IMR-90 (cell line): Measurements from ENCODE around the gene CD44. TPM values are rescaled to one million over a fixed set of nuclear protein-coding genes. Genes with fewer than 3 reads are reported as not detected.

Experiments
- ATAC-seq: fragments of 200-7000 bp; cut with Tn5 transposase; 2 replicates; pipeline ENCODE4 v1.9.1; 2020; ENCODE audit warnings: low read depth, mild to moderate bottlenecking, moderate library complexity
- BruUV-seq: library from RNA; stranded (reverse); fragments of 400-500 nt; replicated peaks from 2 replicates; lab custom pipeline; 2021; lab: Mats Ljungman, UMichigan
- CTCF ChIA-PET: fragments of 300-600 bp; formaldehyde crosslinking; extraction: SDS; loops from one replicate; lab custom pipeline; 2021; ENCODE audit warnings: antibody characterized with exemption; lab: Yijun Ruan, JAX
- POLR2A ChIA-PET: fragments of 300-600 bp; sonication (Branson Sonifier 250); formaldehyde crosslinking; loops from one replicate; lab custom pipeline; 2022; ENCODE audit warnings: antibody characterized with exemption; ENCODE audit not compliant: unreplicated experiment; lab: Charles Lee
- DNase-seq: peaks from one replicate; pipeline ENCODE4 v3.0.0; 2013
- H2AFZ ChIP-seq: replicated peaks from 2 replicates; pipeline ENCODE3; 2013; ENCODE audit warnings: low read length, mild to moderate bottlenecking; ENCODE audit not compliant: poor library complexity
- H2AK5ac ChIP-seq: 2 replicates; pipeline ENCODE4 v1.6.1; 2013; ENCODE audit warnings: low read depth, low read length, inconsistent platforms
- H2AK9ac ChIP-seq: replicated peaks from 2 replicates; pipeline ENCODE3; 2013; ENCODE audit warnings: mild to moderate bottlenecking, low read depth, low read length, moderate library complexity; ENCODE audit not compliant: poor library complexity
- H2BK120ac ChIP-seq: 2 replicates; pipeline ENCODE4 v1.6.1; 2013; ENCODE audit warnings: low read depth, low read length, inconsistent platforms
- H2BK15ac ChIP-seq: 3 replicates; pipeline ENCODE4 v1.6.1; 2013; ENCODE audit warnings: low read depth, low read length, inconsistent platforms
- H2BK20ac ChIP-seq: 2 replicates; pipeline ENCODE4 v1.6.1; 2013; ENCODE audit warnings: low read depth, mild to moderate bottlenecking, inconsistent platforms, low read length, moderate library complexity
- H2BK5ac ChIP-seq: 2 replicates; pipeline ENCODE4 v1.6.1; 2013; ENCODE audit warnings: mild to moderate bottlenecking, low read depth, low read length, inconsistent platforms; ENCODE audit not compliant: poor library complexity, severe bottlenecking
- H3K14ac ChIP-seq: replicated peaks from 2 replicates; pipeline ENCODE4 v1.6.1; 2013; ENCODE audit warnings: low read depth, low read length, inconsistent platforms
- H3K18ac ChIP-seq: 2 replicates; pipeline ENCODE4 v1.6.1; 2013; ENCODE audit warnings: low read depth, low read length, control low read depth
- H3K23ac ChIP-seq: 2 replicates; pipeline ENCODE4 v1.6.1; 2013; ENCODE audit warnings: low read depth, low read length, inconsistent platforms
- H3K27ac ChIP-seq: 2 replicates; pipeline ENCODE4 v1.5.1; 2013; ENCODE audit warnings: mild to moderate bottlenecking, control low read depth, low read length; ENCODE audit not compliant: insufficient read depth
- H3K27me3 ChIP-seq: 2 replicates; pipeline ENCODE4 v1.6.1; 2013; ENCODE audit warnings: low read length; ENCODE audit not compliant: control insufficient read depth, insufficient read depth
- H3K36me3 ChIP-seq: 2 replicates; pipeline ENCODE4 v1.6.1; 2013; ENCODE audit warnings: low read length, mixed read lengths; ENCODE audit not compliant: control insufficient read depth, insufficient read depth
- H3K4ac ChIP-seq: 2 replicates; pipeline ENCODE4 v1.6.1; 2013; ENCODE audit warnings: low read depth, low read length, inconsistent platforms
- H3K4me1 ChIP-seq: 2 replicates; pipeline ENCODE4 v1.6.1; 2013; ENCODE audit warnings: low read length, mixed read lengths; ENCODE audit not compliant: control insufficient read depth, insufficient read depth
- H3K4me2 ChIP-seq: 2 replicates; pipeline ENCODE4 v1.6.1; 2013; ENCODE audit warnings: low read depth, mild to moderate bottlenecking, control low read depth, low read length, moderate library complexity
- H3K4me3 ChIP-seq: 2 replicates; pipeline ENCODE4 v1.5.1; 2013; ENCODE audit warnings: low read depth, mild to moderate bottlenecking, control low read depth, low read length, moderate library complexity; ENCODE audit not compliant: insufficient read depth
- H3K56ac ChIP-seq: 2 replicates; pipeline ENCODE4 v1.6.1; 2013; ENCODE audit warnings: low read length, inconsistent platforms; ENCODE audit not compliant: insufficient read depth; ENCODE audit errors: extremely low read depth
- H3K79me1 ChIP-seq, 2 experiments: 2 replicates each; pipeline ENCODE4 v1.6.1; 2013; ENCODE audit warnings: low read length in 2 of 2, inconsistent platforms in 1 of 2, low read depth in 1 of 2
- H3K9ac ChIP-seq: 2 replicates; pipeline ENCODE4 v1.6.1; 2013; ENCODE audit warnings: low read depth, low read length, control low read depth
- H3K9me1 ChIP-seq: 2 replicates; pipeline ENCODE4 v1.6.1; 2013; ENCODE audit warnings: low read length, inconsistent platforms; ENCODE audit not compliant: insufficient read depth
- H3K9me3 ChIP-seq: 2 replicates; pipeline ENCODE4 v1.6.1; 2013; ENCODE audit warnings: low read length; ENCODE audit not compliant: control insufficient read depth, insufficient read depth
- H4K20me1 ChIP-seq: 2 replicates; pipeline ENCODE4 v1.6.1; 2013; ENCODE audit warnings: low read length, inconsistent platforms; ENCODE audit not compliant: insufficient read depth
- H4K5ac ChIP-seq: 2 replicates; pipeline ENCODE4 v1.6.1; 2013; ENCODE audit warnings: mild to moderate bottlenecking, low read depth, low read length, control low read depth
- H4K8ac ChIP-seq, 2 experiments: 2 replicates each; pipeline ENCODE4 v1.6.1; 2013; ENCODE audit warnings: low read depth in 2 of 2, low read length in 2 of 2, control low read depth in 1 of 2, inconsistent platforms in 1 of 2
- H4K91ac ChIP-seq: 2 replicates; pipeline ENCODE4 v1.6.1; 2013; ENCODE audit warnings: low read depth, low read length, inconsistent platforms; ENCODE audit not compliant: insufficient read depth
- CEBPB ChIP-seq: IDR thresholded peaks from 2 replicates; pipeline ENCODE4 v1.6.1; 2012; ENCODE audit warnings: low read depth, low read length, improper control_type of control experiment
- CTCF ChIP-seq: conservative IDR thresholded peaks from 2 replicates; pipeline ENCODE4 v1.5.1; 2012; ENCODE audit warnings: mild to moderate bottlenecking, low read depth, low read length, improper control_type of control experiment
- FOS ChIP-seq: fragments of 150-350 bp; IDR thresholded peaks from 2 replicates; pipeline ENCODE4 v1.6.1; 2016; ENCODE audit warnings: low read depth, low read length
- MAFK ChIP-seq: IDR thresholded peaks from 2 replicates; pipeline ENCODE4 v1.6.1; 2012; ENCODE audit warnings: low read depth, low read length, improper control_type of control experiment
- MAZ ChIP-seq: IDR thresholded peaks from 2 replicates; pipeline ENCODE4 v1.6.1; 2012; ENCODE audit warnings: low read depth, mild to moderate bottlenecking, low read length, improper control_type of control experiment, moderate library complexity, borderline replicate concordance
- MXI1 ChIP-seq: IDR thresholded peaks from 2 replicates; pipeline ENCODE4 v1.6.1; 2012; ENCODE audit warnings: low read depth, mild to moderate bottlenecking, low read length, moderate library complexity, borderline replicate concordance
- POLR2A ChIP-seq: IDR thresholded peaks from 2 replicates; pipeline ENCODE4 v1.6.1; 2012; ENCODE audit warnings: mild to moderate bottlenecking, low read depth, low read length
- RAD21 ChIP-seq: IDR thresholded peaks from 2 replicates; pipeline ENCODE4 v1.6.1; 2012; ENCODE audit warnings: low read length, improper control_type of control experiment
- RCOR1 ChIP-seq: IDR thresholded peaks from 2 replicates; pipeline ENCODE4 v1.6.1; 2012; ENCODE audit warnings: mild to moderate bottlenecking, low read length, improper control_type of control experiment; ENCODE audit not compliant: insufficient replicate concordance
- SMC3 ChIP-seq: fragments of 150-350 bp; IDR thresholded peaks from 2 replicates; pipeline ENCODE4 v1.6.1; 2016; ENCODE audit warnings: low read depth, mild to moderate bottlenecking, antibody characterized with exemption, low read length, moderate library complexity
- WGBS, 2 experiments: methylation state at CpG; one replicate each; pipeline versions ENCODE4 v1.1.5 to v1.1.7; 2013; ENCODE audit warnings: missing lambda C conversion rate in 2 of 2; ENCODE audit not compliant: insufficient read length in 1 of 2; ENCODE audit errors: extremely low coverage in 2 of 2; 5-methylcytosine and 5-hydroxymethylcytosine counted together
- dilution Hi-C: fragments of 300-500 bp; cut with HindIII; formaldehyde crosslinking; loops from one replicate; pipeline ENCODE4 v1.14.3; 2018; ENCODE audit warnings: low sequenced_read_pairs; ENCODE audit not compliant: unreplicated experiment
- in situ Hi-C: fragments of 300-500 bp; cut with MboI; formaldehyde crosslinking; loops from 3 replicates; pipeline ENCODE4 v1.14.3; 2019; ENCODE audit warnings: low sequenced_read_pairs, inconsistent platforms, mixed read lengths
- intact Hi-C: fragments of 100-400 bp; cut with micrococcal nuclease; formaldehyde crosslinking; loops from 2 replicates; pipeline ENCODE4 v1.10.0; 2022
- polyA plus RNA-seq, 3 experiments: library from polyadenylated mRNA; depleted of rRNA; stranded (reverse); fragments of >200 nt; gene quantifications; 2 replicates each; pipeline ENCODE4 v1.2.3, GENCODE V29; 2012; ENCODE audit warnings: low replicate concordance in 1 of 3
- total RNA-seq: library from RNA; depleted of rRNA; stranded (reverse); fragments of >200 nt; gene quantifications from 2 replicates; pipeline ENCODE4 v1.2.3, GENCODE V29; 2012

CD44 gene
- total and polyA plus RNA-seq, 2 of the 4 experiments (the other 2 are of a cell fraction), result 357 to 947 TPM

- Histone ChIP-seq H3K4me3 (peak overlapping the region; percentile 74), H2BK120ac (peak overlapping the region; percentile 50), H3K4me2 (peak overlapping the region; percentile 90), H3K4me1 (peaks cover 34% of the 10 kb centered on the region), H3K14ac (peak overlapping the region; percentile 97), H3K9me3 (no peaks in the 10 kb centered on the region), H3K9ac (peak overlapping the region; percentile 88), H2BK20ac (peak overlapping the region; percentile 11), H2AK5ac (peak overlapping the region; percentile 91), H4K8ac (peak overlapping the region; percentile 59 to 85), H3K56ac (peak overlapping the region; percentile 97), H3K27me3 (no peaks in the 10 kb centered on the region), H3K36me3 (peaks cover 36% of the 10 kb centered on the region), H3K9me1 (peaks cover 32% of the 10 kb centered on the region), H2BK5ac (peak overlapping the region; percentile 96), H3K23ac (peak overlapping the region; percentile 97), H3K79me1 (peaks cover 7 to 52% of the 10 kb centered on the region in 2 experiments; a peak in 3 of 4 replicates), H2AFZ (peak overlapping the region; percentile 6), H4K20me1 (peaks cover 72% of the 10 kb centered on the region), H3K4ac (peak overlapping the region; percentile 98), H3K18ac (peak overlapping the region; percentile 87), H4K91ac (peak overlapping the region; percentile 90), H3K27ac (peak overlapping the region; percentile 97), H2AK9ac (peak overlapping the region; percentile 90), H2BK15ac (peak overlapping the region; percentile 48), H4K5ac (peak overlapping the region; percentile 56)
- TF ChIP-seq CEBPB (no peak), POLR2A (no peak), SMC3 (no peak), RCOR1 (no peak), FOS (no peak), MAZ (no peak), RAD21 (no peak), CTCF (no peak), MAFK (no peak), MXI1 (no peak)
- intact Hi-C loops, result loop anchor here (5.0 to 10.0 kb wide), 3 partner anchors 76 to 557 kb away; no protein-coding TSS in a partner anchor
- no peak for ATAC-seq
- 58% methylated on average over 7 of the region's 9 CpGs; no CpG with 5 or more reads in 1 of the 2 experiments for WGBS, 2 experiments
- dilution Hi-C loops, result no loop called here
- CTCF ChIA-PET, result no interaction called here
- DNase-seq, result no peak
- in situ Hi-C loops, result loop anchor here (5.0 kb wide), 1 partner anchor 144 kb away; no protein-coding TSS in a partner anchor
- POLR2A ChIA-PET, result interaction anchor here (0.6 to 4.9 kb wide), 5 partner anchors 111 to 226 kb away, joined by 3 to 44 read pairs (median 4); no protein-coding TSS in a partner anchor
- BruUV-seq, result no TSS peak
These were observed 2.6 kb downstream of the CD44 start for GRCh38 chr11:35141571-35141971.
